WTC11 (cell line): ENCODE results near the gene ZBTB12. TPM values are rescaled to one million over a fixed set of nuclear protein-coding genes. Genes with fewer than 3 reads are reported as not detected.

Experiments used
- ATAC-seq: fragments of 200-7000 bp; cut with Tn5 transposase; 2 replicates; pipeline ENCODE4 v1.10.0; 2021; ENCODE audit warnings: mild to moderate bottlenecking, moderate library complexity
- CTCF ChIA-PET: fragments of 300-600 bp; sonication (Branson Sonifier 250); formaldehyde crosslinking; loops from one replicate; lab custom pipeline; 2021; ENCODE audit warnings: antibody characterized with exemption; lab: Charles Lee
- POLR2A ChIA-PET: fragments of 350-600 bp; sonication (Branson Sonifier 250); formaldehyde crosslinking; loops from one replicate; lab custom pipeline; 2021; ENCODE audit warnings: antibody characterized with exemption; lab: Charles Lee
- DNase-seq: peaks from one replicate; pipeline ENCODE4 v3.0.0; 2021; ENCODE audit warnings: low spot score
- H3K27ac Mint-ChIP-seq: 2 replicates; pipeline ENCODE4 v1.8.0; 2021; ENCODE audit warnings: mixed read lengths
- H3K27me3 Mint-ChIP-seq: 2 replicates; pipeline ENCODE4 v1.8.0; 2021; ENCODE audit warnings: low read depth, mild to moderate bottlenecking, moderate library complexity, mixed read lengths
- H3K36me3 Mint-ChIP-seq: 2 replicates; pipeline ENCODE4 v1.8.0; 2021; ENCODE audit warnings: mixed read lengths
- H3K4me1 Mint-ChIP-seq: 2 replicates; pipeline ENCODE4 v1.8.0; 2022; ENCODE audit warnings: mixed read lengths
- H3K4me3 Mint-ChIP-seq: 2 replicates; pipeline ENCODE4 v1.8.0; 2021; ENCODE audit warnings: mild to moderate bottlenecking, moderate library complexity, mixed read lengths
- H3K9me3 Mint-ChIP-seq: 2 replicates; pipeline ENCODE4 v1.8.0; 2021; ENCODE audit warnings: mixed read lengths
- CREB1 ChIP-seq: sonication (generic); formaldehyde crosslinking; IDR thresholded peaks from 2 replicates; pipeline ENCODE4 v1.8.0; 2023; ENCODE audit warnings: mild to moderate bottlenecking, missing genetic modification reagents
- ESRRA ChIP-seq: sonication (generic); formaldehyde crosslinking; IDR thresholded peaks from 2 replicates; pipeline ENCODE4 v1.8.1; 2022; ENCODE audit warnings: mild to moderate bottlenecking, missing genetic modification reagents, borderline replicate concordance
- FOXK1 ChIP-seq: sonication (generic); formaldehyde crosslinking; IDR thresholded peaks from 2 replicates; pipeline ENCODE4 v1.8.0; 2022; ENCODE audit warnings: mild to moderate bottlenecking, moderate library complexity, missing genetic modification reagents
- GTF2I ChIP-seq: fragments of 250-450 bp; sonication (Bioruptor Pico); conservative IDR thresholded peaks from 2 replicates; pipeline ENCODE4 v1.4.0; 2021; ENCODE audit warnings: mild to moderate bottlenecking
- IRF2 ChIP-seq: sonication (generic); formaldehyde crosslinking; IDR thresholded peaks from 2 replicates; pipeline ENCODE4 v1.8.0; 2022; ENCODE audit warnings: low read depth, missing genetic modification reagents, borderline replicate concordance
- JUN ChIP-seq: sonication (generic); formaldehyde crosslinking; IDR thresholded peaks from 2 replicates; pipeline ENCODE4 v1.8.0; 2023; ENCODE audit warnings: mild to moderate bottlenecking, missing genetic modification reagents
- KAT7 ChIP-seq: sonication (generic); formaldehyde crosslinking; IDR thresholded peaks from 2 replicates; pipeline ENCODE4 v1.8.1; 2023; ENCODE audit warnings: missing genetic modification reagents, mild to moderate bottlenecking, borderline replicate concordance
- NR2C2 ChIP-seq: sonication (generic); formaldehyde crosslinking; IDR thresholded peaks from 2 replicates; pipeline ENCODE4 v1.8.0; 2022; ENCODE audit warnings: mild to moderate bottlenecking, missing genetic modification reagents
- RORB ChIP-seq: fragments of 250-450 bp; sonication (Bioruptor Pico); IDR thresholded peaks from 2 replicates; pipeline ENCODE4 v1.9.0; 2021; ENCODE audit warnings: mild to moderate bottlenecking
- SOX15 ChIP-seq: fragments of 250-450 bp; sonication (Bioruptor Pico); IDR thresholded peaks from 2 replicates; pipeline ENCODE4 v1.9.0; 2021; ENCODE audit warnings: mild to moderate bottlenecking
- ZBTB21 ChIP-seq: sonication (generic); formaldehyde crosslinking; IDR thresholded peaks from 2 replicates; pipeline ENCODE4 v1.8.1; 2023; ENCODE audit warnings: mild to moderate bottlenecking, missing genetic modification reagents, borderline replicate concordance
- ZNF219 ChIP-seq: sonication (generic); formaldehyde crosslinking; IDR thresholded peaks from 2 replicates; pipeline ENCODE4 v1.8.0; 2023; ENCODE audit warnings: missing genetic modification reagents, mild to moderate bottlenecking, borderline replicate concordance
- total RNA-seq: library from RNA; stranded (reverse); gene quantifications from 3 replicates; pipeline ENCODE4 v1.2.3, GENCODE V29; 2021
- TF ChIP-seq, protein P1 (sequence below): sonication (generic); formaldehyde crosslinking; IDR thresholded peaks from 2 replicates; pipeline ENCODE4 v1.8.1; 2022; ENCODE audit warnings: mild to moderate bottlenecking, missing genetic modification reagents, moderate library complexity, borderline replicate concordance
- TF ChIP-seq, protein P2 (sequence below): sonication (generic); formaldehyde crosslinking; IDR thresholded peaks from 2 replicates; pipeline ENCODE4 v1.8.1; 2023; ENCODE audit warnings: mild to moderate bottlenecking, missing genetic modification reagents, borderline replicate concordance
- TF ChIP-seq, protein P3 (sequence below): fragments of 250-450 bp; sonication (Bioruptor Pico); IDR thresholded peaks from 2 replicates; pipeline ENCODE4 v1.9.0; 2021; ENCODE audit warnings: moderate library complexity, mild to moderate bottlenecking, inconsistent platforms, borderline replicate concordance
- TF ChIP-seq, protein P4 (sequence below): sonication (generic); formaldehyde crosslinking; conservative IDR thresholded peaks from 2 replicates; pipeline ENCODE4 v1.8.1; 2023; ENCODE audit warnings: mild to moderate bottlenecking, low read depth, missing genetic modification reagents, moderate library complexity
- TF ChIP-seq, protein P5 (sequence below): sonication (generic); formaldehyde crosslinking; IDR thresholded peaks from 2 replicates; pipeline ENCODE4 v1.8.0; 2022; ENCODE audit warnings: missing genetic modification reagents

The ZBTB12 gene
- total RNA-seq, 1 experiment from 2014 or later, result 24.0 TPM

DNA sequence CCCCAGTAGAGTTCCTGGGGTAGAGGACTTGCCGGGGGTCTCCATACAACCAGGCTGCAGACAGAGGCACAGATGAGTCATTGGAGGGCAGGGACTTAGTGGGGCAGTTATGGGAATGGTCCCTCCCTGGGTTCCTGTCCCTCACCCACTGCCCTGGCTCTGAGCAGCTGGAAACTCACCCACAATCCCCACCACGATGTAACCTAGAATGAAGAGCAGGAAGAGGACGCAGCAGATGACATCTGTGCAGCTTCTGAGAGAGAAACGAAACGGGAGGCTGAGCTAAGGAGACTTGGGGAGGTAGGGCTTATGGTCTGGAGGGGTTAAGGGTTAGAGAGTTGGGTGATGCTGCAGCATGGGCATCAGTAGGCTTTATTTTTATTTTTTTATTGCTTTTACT lies 26.0 kb downstream of the ZBTB12 start (continued):
- TF ChIP-seq, protein P1, sequence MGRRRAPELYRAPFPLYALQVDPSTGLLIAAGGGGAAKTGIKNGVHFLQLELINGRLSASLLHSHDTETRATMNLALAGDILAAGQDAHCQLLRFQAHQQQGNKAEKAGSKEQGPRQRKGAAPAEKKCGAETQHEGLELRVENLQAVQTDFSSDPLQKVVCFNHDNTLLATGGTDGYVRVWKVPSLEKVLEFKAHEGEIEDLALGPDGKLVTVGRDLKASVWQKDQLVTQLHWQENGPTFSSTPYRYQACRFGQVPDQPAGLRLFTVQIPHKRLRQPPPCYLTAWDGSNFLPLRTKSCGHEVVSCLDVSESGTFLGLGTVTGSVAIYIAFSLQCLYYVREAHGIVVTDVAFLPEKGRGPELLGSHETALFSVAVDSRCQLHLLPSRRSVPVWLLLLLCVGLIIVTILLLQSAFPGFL (CRISPR knock-in tag), result no peak
- TF ChIP-seq KAT7 (no peak), ZNF219 (no peak), NR2C2 (CRISPR knock-in tag) (no peak), CREB1 (CRISPR knock-in tag) (no peak), ZBTB21 (no peak), IRF2 (CRISPR knock-in tag) (no peak)
- TF ChIP-seq, protein P2, sequence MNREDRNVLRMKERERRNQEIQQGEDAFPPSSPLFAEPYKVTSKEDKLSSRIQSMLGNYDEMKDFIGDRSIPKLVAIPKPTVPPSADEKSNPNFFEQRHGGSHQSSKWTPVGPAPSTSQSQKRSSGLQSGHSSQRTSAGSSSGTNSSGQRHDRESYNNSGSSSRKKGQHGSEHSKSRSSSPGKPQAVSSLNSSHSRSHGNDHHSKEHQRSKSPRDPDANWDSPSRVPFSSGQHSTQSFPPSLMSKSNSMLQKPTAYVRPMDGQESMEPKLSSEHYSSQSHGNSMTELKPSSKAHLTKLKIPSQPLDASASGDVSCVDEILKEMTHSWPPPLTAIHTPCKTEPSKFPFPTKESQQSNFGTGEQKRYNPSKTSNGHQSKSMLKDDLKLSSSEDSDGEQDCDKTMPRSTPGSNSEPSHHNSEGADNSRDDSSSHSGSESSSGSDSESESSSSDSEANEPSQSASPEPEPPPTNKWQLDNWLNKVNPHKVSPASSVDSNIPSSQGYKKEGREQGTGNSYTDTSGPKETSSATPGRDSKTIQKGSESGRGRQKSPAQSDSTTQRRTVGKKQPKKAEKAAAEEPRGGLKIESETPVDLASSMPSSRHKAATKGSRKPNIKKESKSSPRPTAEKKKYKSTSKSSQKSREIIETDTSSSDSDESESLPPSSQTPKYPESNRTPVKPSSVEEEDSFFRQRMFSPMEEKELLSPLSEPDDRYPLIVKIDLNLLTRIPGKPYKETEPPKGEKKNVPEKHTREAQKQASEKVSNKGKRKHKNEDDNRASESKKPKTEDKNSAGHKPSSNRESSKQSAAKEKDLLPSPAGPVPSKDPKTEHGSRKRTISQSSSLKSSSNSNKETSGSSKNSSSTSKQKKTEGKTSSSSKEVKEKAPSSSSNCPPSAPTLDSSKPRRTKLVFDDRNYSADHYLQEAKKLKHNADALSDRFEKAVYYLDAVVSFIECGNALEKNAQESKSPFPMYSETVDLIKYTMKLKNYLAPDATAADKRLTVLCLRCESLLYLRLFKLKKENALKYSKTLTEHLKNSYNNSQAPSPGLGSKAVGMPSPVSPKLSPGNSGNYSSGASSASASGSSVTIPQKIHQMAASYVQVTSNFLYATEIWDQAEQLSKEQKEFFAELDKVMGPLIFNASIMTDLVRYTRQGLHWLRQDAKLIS (CRISPR knock-in tag), result no peak

DNA sequence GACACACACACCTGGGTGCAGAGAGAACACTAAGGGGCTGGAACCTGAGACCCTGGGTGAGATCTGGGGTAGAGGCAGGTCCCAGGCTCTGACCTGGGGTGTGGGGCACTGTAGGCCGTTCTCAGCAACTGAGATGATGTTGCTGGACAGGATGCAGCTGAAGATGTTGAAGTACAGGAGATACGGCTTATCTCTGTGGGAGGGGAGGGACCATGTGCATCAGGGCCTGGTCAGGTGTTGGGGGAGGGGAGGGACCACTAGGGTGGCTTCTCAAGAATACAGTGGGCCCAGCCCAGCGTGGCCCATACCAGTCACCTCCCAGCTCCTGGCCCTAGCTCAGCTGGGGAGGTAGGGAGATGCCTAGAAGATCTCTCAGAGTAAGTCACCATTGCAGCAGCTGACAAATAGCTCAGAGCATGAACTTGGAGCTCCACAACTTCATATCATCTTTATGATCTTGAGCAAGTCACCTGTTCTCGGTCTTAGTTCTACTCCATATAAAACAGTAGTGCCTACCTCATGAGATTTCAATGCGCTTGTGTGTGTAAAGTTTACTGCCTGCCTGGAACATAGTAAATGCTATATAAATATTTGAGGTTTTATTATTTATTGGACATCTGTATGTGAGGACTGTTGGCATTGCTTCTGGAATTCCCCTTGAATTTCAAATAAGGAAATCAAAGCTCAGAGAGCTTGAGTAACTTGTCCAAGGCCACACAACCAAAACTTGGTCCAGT lies 26.9 kb downstream of the ZBTB12 start:
- no peak overlapping the region for H3K27ac Mint-ChIP-seq
- ChIA-PET CTCF (no interaction called here), POLR2A (no interaction called here)
- H3K4me3 Mint-ChIP-seq, result no peak overlapping the region
- TF ChIP-seq, protein P3, sequence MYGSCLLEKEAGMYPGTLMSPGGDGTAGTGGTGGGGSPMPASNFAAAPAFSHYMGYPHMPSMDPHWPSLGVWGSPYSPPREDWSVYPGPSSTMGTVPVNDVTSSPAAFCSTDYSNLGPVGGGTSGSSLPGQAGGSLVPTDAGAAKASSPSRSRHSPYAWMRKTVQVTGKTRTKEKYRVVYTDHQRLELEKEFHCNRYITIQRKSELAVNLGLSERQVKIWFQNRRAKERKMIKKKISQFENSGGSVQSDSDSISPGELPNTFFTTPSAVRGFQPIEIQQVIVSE, result no peak
- TF ChIP-seq, protein P4, sequence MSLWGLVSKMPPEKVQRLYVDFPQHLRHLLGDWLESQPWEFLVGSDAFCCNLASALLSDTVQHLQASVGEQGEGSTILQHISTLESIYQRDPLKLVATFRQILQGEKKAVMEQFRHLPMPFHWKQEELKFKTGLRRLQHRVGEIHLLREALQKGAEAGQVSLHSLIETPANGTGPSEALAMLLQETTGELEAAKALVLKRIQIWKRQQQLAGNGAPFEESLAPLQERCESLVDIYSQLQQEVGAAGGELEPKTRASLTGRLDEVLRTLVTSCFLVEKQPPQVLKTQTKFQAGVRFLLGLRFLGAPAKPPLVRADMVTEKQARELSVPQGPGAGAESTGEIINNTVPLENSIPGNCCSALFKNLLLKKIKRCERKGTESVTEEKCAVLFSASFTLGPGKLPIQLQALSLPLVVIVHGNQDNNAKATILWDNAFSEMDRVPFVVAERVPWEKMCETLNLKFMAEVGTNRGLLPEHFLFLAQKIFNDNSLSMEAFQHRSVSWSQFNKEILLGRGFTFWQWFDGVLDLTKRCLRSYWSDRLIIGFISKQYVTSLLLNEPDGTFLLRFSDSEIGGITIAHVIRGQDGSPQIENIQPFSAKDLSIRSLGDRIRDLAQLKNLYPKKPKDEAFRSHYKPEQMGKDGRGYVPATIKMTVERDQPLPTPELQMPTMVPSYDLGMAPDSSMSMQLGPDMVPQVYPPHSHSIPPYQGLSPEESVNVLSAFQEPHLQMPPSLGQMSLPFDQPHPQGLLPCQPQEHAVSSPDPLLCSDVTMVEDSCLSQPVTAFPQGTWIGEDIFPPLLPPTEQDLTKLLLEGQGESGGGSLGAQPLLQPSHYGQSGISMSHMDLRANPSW, result no peak
- no peaks in the 10 kb centered on the region for H3K9me3 Mint-ChIP-seq
- peaks cover 3% of the 10 kb centered on the region; the same call in 1 of the 2 replicates for H3K36me3 Mint-ChIP-seq
- DNase-seq (no peak), ATAC-seq (no peak)
- peaks cover 16% of the 10 kb centered on the region for H3K4me1 Mint-ChIP-seq
- no peaks in the 10 kb centered on the region for H3K27me3 Mint-ChIP-seq

DNA sequence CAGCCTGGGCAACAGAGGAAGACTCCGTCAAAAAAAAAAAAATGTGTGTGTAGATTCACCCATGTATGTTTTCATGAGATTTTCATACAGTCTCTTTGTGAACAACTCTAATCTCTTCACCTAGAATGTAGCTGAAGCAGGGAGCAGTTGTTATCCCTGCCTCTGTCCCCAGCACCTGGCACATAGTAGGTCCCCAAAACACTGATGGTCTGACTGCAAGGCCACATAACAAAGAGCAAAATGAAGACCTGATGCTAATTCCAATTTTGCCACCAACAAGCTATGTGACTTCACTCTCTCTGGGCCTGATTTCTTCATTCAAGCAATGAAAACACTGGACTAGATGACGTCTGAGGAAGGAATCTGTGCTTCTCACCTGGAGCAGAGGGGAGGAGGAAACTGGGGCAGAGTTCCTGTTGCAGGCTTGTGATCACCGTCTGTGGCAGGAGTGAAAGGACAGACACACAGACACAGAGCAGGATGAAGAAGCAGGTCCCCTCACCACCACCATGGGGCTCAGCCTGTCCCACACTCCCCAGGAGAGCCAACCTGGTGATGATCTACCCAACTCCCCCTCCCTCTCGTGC lies 27.7 kb downstream of the ZBTB12 start:
- DNase-seq, result no peak
- ChIA-PET POLR2A (interaction anchor here (0.6 to 1.1 kb wide), 2 partner anchors 11 to 193 kb away, joined by 4 to 8 read pairs; partner anchors contain the start of genes LY6G5C and NEU1), CTCF (no interaction called here)
- H3K9me3 Mint-ChIP-seq, result no peaks in the 10 kb centered on the region
- no peak for ATAC-seq
- H3K27me3 Mint-ChIP-seq, result no peaks in the 10 kb centered on the region
- 0 out of 2 replicates have a peak overlapping the region, but pooled peaks have one; percentile 57 for H3K27ac Mint-ChIP-seq
- no peak overlapping the region for H3K4me3 Mint-ChIP-seq
- no peaks in the 10 kb centered on the region for H3K36me3 Mint-ChIP-seq
- peaks cover 12% of the 10 kb centered on the region for H3K4me1 Mint-ChIP-seq
- TF ChIP-seq IRF2 (CRISPR knock-in tag) (no peak), JUN (CRISPR knock-in tag) (no peak), FOXK1 (no peak), RORB (no peak), KAT7 (no peak), ESRRA (CRISPR knock-in tag) (no peak), GTF2I (CRISPR knock-in tag) (no peak), SOX15 (CRISPR knock-in tag) (no peak)
- TF ChIP-seq, protein P5, sequence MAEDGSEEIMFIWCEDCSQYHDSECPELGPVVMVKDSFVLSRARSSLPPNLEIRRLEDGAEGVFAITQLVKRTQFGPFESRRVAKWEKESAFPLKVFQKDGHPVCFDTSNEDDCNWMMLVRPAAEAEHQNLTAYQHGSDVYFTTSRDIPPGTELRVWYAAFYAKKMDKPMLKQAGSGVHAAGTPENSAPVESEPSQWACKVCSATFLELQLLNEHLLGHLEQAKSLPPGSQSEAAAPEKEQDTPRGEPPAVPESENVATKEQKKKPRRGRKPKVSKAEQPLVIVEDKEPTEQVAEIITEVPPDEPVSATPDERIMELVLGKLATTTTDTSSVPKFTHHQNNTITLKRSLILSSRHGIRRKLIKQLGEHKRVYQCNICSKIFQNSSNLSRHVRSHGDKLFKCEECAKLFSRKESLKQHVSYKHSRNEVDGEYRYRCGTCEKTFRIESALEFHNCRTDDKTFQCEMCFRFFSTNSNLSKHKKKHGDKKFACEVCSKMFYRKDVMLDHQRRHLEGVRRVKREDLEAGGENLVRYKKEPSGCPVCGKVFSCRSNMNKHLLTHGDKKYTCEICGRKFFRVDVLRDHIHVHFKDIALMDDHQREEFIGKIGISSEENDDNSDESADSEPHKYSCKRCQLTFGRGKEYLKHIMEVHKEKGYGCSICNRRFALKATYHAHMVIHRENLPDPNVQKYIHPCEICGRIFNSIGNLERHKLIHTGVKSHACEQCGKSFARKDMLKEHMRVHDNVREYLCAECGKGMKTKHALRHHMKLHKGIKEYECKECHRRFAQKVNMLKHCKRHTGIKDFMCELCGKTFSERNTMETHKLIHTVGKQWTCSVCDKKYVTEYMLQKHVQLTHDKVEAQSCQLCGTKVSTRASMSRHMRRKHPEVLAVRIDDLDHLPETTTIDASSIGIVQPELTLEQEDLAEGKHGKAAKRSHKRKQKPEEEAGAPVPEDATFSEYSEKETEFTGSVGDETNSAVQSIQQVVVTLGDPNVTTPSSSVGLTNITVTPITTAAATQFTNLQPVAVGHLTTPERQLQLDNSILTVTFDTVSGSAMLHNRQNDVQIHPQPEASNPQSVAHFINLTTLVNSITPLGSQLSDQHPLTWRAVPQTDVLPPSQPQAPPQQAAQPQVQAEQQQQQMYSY, result no peak
